ENCODE results near the gene KCNH8. TPM values are rescaled to one million over a fixed set of nuclear protein-coding genes. Genes with fewer than 3 reads are reported as not detected.

Gene KCNH8
- total and polyA plus RNA-seq, 2 of the 4 experiments (the other 2 are of a cell fraction): not detected

GRCh38 chr3:19432669-19433068 is 284.4 kb downstream of the KCNH8 start:
- Histone ChIP-seq H3K9me1 (ENCODE audit: insufficient read depth, low read length) (no peaks in the 10 kb centered on the region), H3K4ac (ENCODE audit: low read depth, low read length) (no peak overlapping the region), H2BK15ac (ENCODE audit: low read depth, low read length) (no peak overlapping the region), H2BK120ac (ENCODE audit: low read depth, low read length) (no peak overlapping the region), H3K36me3 (ENCODE audit: control insufficient read depth, insufficient read depth, low read length) (no peaks in the 10 kb centered on the region), H3K23ac (ENCODE audit: low read depth, low read length) (no peak overlapping the region), H3K27ac (ENCODE audit: insufficient read depth, low read length) (no peak overlapping the region), H2AK5ac (ENCODE audit: low read depth, low read length) (no peak overlapping the region), H2AK9ac (replicated peaks; ENCODE audit: low read depth, low read length, poor library complexity) (no peak overlapping the region), H4K20me1 (ENCODE audit: insufficient read depth, low read length) (no peaks in the 10 kb centered on the region), H4K5ac (ENCODE audit: low read depth, low read length) (no peak overlapping the region), H3K79me1 (ENCODE audit: low read depth in 1 of 2, low read length in 2 of 2) (no peaks in the 10 kb centered on the region), H4K8ac (ENCODE audit: low read depth in 2 of 2, low read length in 2 of 2) (no peak overlapping the region), H2BK20ac (ENCODE audit: low read depth, low read length) (no peak overlapping the region), H3K9ac (ENCODE audit: low read depth, low read length) (no peak overlapping the region), H2AFZ (replicated peaks; ENCODE audit: low read length, poor library complexity) (no peak overlapping the region), H4K91ac (ENCODE audit: insufficient read depth, low read depth, low read length) (no peak overlapping the region), H3K56ac (ENCODE audit: extremely low read depth, insufficient read depth, low read length) (no peak overlapping the region), H3K9me3 (ENCODE audit: control insufficient read depth, insufficient read depth, low read length) (peaks cover 3% of the 10 kb centered on the region; the same call in 1 of the 2 replicates), H3K27me3 (ENCODE audit: control insufficient read depth, insufficient read depth, low read length) (no peaks in the 10 kb centered on the region), H3K18ac (ENCODE audit: low read depth, low read length) (no peak overlapping the region), H3K4me2 (ENCODE audit: low read depth, low read length) (no peak overlapping the region), H3K4me1 (ENCODE audit: control insufficient read depth, insufficient read depth, low read length) (no peaks in the 10 kb centered on the region), H2BK5ac (ENCODE audit: low read depth, low read length, poor library complexity, severe bottlenecking) (no peak overlapping the region), H3K14ac (replicated peaks; ENCODE audit: low read depth, low read length) (no peak overlapping the region), H3K4me3 (ENCODE audit: insufficient read depth, low read depth, low read length) (no peak overlapping the region)
- intact Hi-C loops (cut with micrococcal nuclease): no loop called here
- POLR2A ChIA-PET (ENCODE audit: unreplicated experiment): interaction anchor here (0.6 kb wide), 1 partner anchor 756 kb away, joined by 4 read pairs; no protein-coding TSS in a partner anchor
- no TSS peak for BruUV-seq (replicated peaks)
- in situ Hi-C loops (cut with MboI; ENCODE audit: low sequenced_read_pairs): no loop called here
- dilution Hi-C loops (cut with HindIII; ENCODE audit: low sequenced_read_pairs, unreplicated experiment): no loop called here
- DNase-seq (no peak), ATAC-seq (ENCODE audit: low read depth) (no peak)
- TF ChIP-seq MXI1 (IDR thresholded peaks at IDR 0.05; ENCODE audit: borderline replicate concordance, low read depth, low read length) (no peak), POLR2A (IDR thresholded peaks at IDR 0.05; ENCODE audit: low read depth, low read length) (no peak), CHD1 (IDR thresholded peaks at IDR 0.05; ENCODE audit: low read depth, low read length) (no peak), FOS (IDR thresholded peaks at IDR 0.05; ENCODE audit: low read depth, low read length) (no peak), USF2 (IDR thresholded peaks at IDR 0.05; ENCODE audit: low read depth, low read length) (no peak), MAFK (IDR thresholded peaks at IDR 0.05; ENCODE audit: low read depth, low read length) (no peak), RAD21 (IDR thresholded peaks at IDR 0.05; ENCODE audit: low read length) (no peak), MAZ (IDR thresholded peaks at IDR 0.05; ENCODE audit: borderline replicate concordance, low read depth, low read length) (no peak), BHLHE40 (IDR thresholded peaks at IDR 0.05; ENCODE audit: low read depth, low read length) (no peak), CEBPB (IDR thresholded peaks at IDR 0.05; ENCODE audit: low read depth, low read length) (no peak), SMC3 (IDR thresholded peaks at IDR 0.05; ENCODE audit: low read depth, low read length) (no peak), ELK1 (IDR thresholded peaks at IDR 0.05; ENCODE audit: borderline replicate concordance, low read depth, low read length) (no peak)
- no CpG with 5 or more reads among the region's 2 CpGs for WGBS, 2 experiments (ENCODE audit: extremely low coverage in 2 of 2, insufficient read length in 1 of 2)
- CTCF ChIA-PET: no interaction called here
